Skin epidermis (tissue), 12 donors: Measurements from ENCODE around the gene TTC3.
A peak's percentile ranks its signal among the peaks of the same experiment; 100 is the strongest.

Source experiments
- H3K27ac ChIP-seq, 21 experiments: fragments of 200-600 bp; sonication (generic) in 11 of 21; one replicate each; pipeline ENCODE4 v1.5.0; 2020; ENCODE audit warnings: mild to moderate bottlenecking in 3 of 21, inconsistent platforms in 2 of 21, moderate library complexity in 2 of 21
- H3K4me3 ChIP-seq, 7 experiments: fragments of 200-600 bp; sonication (generic) in 2 of 7; one replicate each; pipeline ENCODE4 v1.5.0; 2020; ENCODE audit warnings: inconsistent platforms in 2 of 7, mild to moderate bottlenecking in 2 of 7, moderate library complexity in 1 of 7

TTC3 gene

DNA sequence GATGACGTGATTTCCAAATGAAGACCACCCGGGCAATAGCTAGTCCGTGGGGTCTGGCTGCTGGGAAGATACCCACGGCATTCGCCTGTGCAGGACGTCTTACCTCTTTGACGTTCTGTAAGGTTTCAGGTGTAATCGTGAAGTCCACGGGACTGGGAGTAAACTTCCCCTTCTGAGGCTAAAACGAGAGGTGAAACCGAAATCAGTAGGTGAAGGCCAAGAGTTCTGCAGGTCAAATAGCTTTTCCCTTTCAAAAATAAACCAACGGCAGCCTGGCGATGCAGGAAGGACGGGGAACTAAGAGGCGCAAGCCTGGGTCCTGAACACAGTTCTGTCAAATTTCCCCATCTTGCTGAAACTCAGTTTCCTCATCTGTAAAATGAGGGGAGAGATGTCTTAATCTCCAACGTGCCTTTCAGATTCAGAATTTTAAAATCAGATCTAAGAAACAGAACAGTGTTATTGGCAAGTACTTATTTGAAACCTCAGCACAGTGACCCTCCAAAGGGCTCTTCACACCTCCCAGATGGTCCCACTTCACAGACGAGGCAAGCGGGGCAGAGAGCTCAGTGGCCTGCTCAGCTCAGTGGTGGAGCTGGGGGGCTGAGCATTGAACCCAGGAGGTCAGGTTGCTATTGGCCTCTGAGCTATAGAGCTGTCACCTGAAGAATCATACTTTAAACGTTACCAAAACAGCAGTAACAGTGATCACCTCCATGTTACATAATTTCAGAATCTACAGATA is 159.4 kb downstream of the TTC3 start:
- H3K4me3 ChIP-seq = no peak overlapping the region
- H3K27ac ChIP-seq = no peak overlapping the region

DNA sequence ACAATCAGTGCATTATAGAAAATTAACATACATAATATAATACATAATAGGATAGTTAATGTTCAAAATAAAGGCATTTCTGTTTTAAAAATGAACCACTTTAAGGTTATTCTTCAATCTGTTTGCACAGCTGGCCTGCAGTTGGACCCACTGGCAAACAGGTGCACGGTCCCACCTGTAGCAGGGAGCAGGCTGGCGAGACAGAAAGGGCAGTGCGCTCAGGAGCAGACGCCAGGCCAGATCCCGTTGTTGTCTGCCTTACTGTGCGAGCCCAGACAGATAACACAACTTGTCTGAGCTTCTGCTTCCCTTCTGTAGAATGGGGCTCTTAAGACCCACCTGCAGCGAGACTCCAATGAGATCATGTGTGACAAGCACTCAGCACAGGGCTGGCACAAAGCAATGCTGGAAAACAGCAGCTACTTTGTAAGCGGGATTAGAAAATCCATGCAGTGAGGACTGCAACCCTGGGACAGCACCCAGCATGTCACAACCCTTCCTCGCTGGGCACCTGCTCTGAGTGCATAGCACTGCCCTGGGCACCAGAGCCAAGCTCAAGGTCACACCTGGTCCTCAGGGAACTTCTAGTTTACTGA is 160.6 kb downstream of the TTC3 start:
- no peak overlapping the region for H3K27ac ChIP-seq
- no peak overlapping the region for H3K4me3 ChIP-seq

DNA sequence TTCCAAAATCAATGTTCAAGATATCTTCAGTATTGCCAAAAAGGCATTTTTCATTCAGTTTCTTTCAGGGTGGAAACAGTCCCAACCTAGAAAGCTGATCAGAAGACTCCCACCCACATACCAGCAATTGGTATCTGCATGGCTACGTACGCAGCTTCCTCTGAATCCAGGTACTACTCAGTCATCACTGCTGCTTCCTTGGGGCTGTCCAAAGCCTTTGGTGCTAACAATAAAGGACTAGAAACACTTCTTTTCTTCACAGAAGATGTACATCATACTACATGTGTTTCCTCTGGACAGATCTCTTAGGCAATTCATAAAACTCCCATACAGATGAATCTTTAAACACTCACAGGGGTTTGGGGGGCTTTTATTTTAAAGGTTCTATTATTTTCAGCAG is 164.3 kb downstream of the TTC3 start:
- Histone ChIP-seq H3K27ac (peak overlapping the region in 2 of 21 experiments; percentile 3 to 18), H3K4me3 (no peak overlapping the region)

DNA sequence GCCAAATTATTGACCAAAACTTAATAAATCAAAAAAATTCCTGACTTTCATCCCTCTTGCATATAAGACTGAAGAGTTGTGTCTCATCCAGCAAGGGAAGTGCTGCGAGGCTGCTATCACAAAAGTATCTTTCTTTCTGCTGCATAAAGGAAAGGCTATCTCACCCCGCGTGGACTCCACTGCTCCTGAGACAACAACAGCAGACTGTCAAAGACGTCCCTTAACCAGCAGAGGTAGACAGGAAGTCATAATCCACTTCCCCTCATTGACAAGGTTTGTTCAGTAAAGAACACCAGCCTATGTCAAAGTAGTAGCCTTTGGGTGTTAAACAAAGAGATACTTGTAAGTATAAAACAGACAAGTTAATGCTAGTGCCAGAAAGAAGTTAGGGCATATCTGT is 164.7 kb downstream of the TTC3 start:
- Histone ChIP-seq H3K27ac (peak overlapping the region in 2 of 21 experiments; percentile 3 to 18), H3K4me3 (no peak overlapping the region)

DNA sequence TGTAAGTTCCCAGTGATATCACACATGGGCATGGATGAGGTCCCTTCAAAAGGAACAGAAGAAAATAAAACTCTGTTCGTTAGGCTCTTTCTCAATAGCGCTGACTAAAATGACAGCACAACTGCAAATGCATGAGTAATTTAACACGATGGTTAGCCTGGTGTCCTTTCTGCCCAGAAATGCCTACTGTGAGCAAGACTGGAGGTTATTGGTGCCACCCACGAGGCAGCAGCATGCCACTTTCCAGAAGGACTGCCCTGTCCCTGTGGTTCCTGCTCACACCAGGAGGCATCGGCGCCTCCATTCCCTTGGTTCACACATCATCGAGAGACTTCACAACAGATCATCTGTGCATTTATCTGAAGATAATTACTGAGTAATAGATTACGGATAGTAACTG is 167.9 kb downstream of the TTC3 start:
- no peak overlapping the region for H3K27ac ChIP-seq
- H3K4me3 ChIP-seq = no peak overlapping the region

DNA sequence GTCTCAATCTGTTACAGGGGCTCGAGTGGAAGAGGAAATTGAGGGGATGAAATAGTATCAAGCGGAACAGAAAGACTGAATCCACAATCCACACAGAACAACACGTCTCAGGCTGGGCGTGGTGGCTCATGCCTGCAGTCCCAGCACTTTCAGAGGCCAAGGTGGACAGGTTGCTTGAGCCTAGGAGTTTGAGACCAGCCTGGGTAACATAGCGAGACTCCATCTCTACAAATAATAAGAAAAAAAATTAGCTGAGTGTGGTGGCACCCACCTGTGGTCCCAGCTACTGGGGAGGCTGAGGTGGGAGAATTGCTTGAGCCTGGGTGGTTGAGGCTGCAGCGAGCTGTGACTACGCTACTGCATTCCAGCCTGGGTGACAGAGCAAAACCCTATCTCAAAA is 168.4 kb downstream of the TTC3 start:
- H3K4me3 ChIP-seq = no peak overlapping the region

DNA sequence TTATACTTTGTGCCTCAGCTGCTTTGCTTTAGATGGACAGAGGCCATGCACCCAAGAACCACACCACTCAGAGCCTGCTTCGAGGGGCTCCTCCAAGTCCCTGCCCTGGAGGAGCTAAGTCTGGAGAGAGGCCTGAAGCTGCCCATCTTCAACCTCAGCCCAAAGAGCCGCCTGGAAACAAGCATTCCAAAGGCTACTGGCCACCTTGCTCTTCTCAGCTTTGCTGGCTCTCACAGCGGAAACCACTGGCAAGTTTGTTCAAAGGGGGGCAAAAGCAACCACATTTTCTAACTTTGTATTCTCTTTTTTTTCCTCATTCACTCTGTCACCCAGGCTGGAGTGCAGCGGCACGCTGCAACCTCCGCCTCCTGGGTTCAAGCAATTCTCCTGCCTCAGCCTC is 170.9 kb downstream of the TTC3 start:
- no peak overlapping the region for H3K27ac ChIP-seq
- H3K4me3 ChIP-seq = no peak overlapping the region

More for the DNA sequence above, 168.4 kb downstream of the TTC3 start:
- no peak overlapping the region for H3K27ac ChIP-seq

GRCh38 chr21:37244501-37245095 is 171.5 kb downstream of the TTC3 start:
- no peak overlapping the region for H3K27ac ChIP-seq
- H3K4me3 ChIP-seq = no peak overlapping the region

DNA sequence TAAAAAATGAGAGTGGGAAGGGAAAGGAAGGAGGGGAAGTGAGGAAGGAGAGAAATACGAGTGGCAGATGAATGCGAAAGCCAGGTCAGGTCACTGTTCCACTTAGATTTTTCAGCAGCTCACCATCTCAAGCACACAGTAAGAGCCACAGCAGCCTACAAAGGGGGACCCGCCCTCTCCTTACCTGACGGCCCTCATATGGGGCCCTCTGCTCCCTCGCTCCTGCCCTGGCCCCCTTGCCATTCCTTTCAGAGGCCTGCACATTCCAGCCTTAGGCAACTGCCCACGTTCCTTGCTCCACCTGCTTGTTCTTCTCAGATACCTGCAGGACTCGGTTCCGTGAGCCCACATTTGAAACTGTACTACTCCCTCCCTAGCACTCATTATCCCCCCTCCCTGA is 172.1 kb downstream of the TTC3 start:
- Histone ChIP-seq H3K4me3 (no peak overlapping the region), H3K27ac (no peak overlapping the region)

GRCh38 chr21:37248298-37248697 is 175.2 kb downstream of the TTC3 start:
- Histone ChIP-seq H3K4me3 (no peak overlapping the region), H3K27ac (no peak overlapping the region)

DNA sequence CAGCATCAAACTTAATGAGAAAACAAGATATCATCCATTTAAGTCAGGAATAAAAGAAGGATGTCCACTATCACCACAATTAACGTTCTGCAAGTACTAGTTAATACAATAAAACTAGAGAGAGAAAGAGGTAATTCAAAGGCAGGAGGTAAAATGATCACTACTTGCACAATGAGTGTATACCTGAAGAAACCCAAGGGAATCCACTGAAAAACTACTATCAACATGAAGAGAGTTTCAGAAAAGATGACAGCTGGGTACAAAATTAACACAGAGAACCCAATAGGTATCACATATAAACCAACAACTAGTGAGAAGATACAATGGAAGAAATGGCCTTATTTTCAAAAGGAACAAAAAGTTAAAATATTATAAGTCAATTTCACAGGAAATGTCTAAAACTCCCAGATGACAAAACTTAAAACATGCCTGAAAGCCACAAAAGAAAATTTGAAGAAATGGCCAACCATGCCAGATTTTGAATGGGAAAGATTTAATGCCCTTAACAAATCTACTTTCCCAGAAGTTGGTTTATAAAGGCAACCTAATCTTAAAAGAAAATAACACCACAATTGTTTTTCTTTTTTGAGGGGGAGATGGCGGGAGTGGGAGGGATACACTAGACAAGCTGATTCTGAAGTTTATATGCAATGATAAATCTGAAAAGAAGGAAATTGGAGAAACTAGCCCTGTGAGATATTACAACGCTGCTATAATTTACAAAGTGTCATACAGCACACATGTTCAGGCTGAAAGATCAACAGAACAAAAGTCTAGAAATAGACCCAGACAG is 176.3 kb downstream of the TTC3 start:
- Histone ChIP-seq H3K4me3 (no peak overlapping the region), H3K27ac (no peak overlapping the region)

GRCh38 chr21:37251294-37251634 is 178.2 kb downstream of the TTC3 start:
- H3K4me3 ChIP-seq = no peak overlapping the region
- H3K27ac ChIP-seq = no peak overlapping the region
